GM13977 (cell line): ENCODE data around the gene DNASE1L1.

Experiments
- DNase-seq: peaks from one replicate; pipeline ENCODE4 v3.0.0; 2012; ENCODE audit warnings: low spot score
- in situ Hi-C: fragments of 300-500 bp; cut with MboI; formaldehyde crosslinking; loops from one replicate; pipeline ENCODE4 v1.12.0; 2022; ENCODE audit warnings: low sequenced_read_pairs, low pct_unique_long_range_greater_than_20kb, mixed read lengths, inconsistent platforms; ENCODE audit not compliant: unreplicated experiment
- TF ChIP-seq, protein P1 (sequence below): IDR thresholded peaks from 2 replicates; pipeline ENCODE4 v1.5.1; 2012; ENCODE audit warnings: mild to moderate bottlenecking, control low read depth; ENCODE audit not compliant: insufficient read depth; ENCODE audit errors: extremely low read depth, missing control alignments

DNASE1L1 gene

GRCh38 chrX:154448484-154448883, 39.4 kb upstream of the DNASE1L1 start:
- in situ Hi-C loops, result no loop called here

DNA sequence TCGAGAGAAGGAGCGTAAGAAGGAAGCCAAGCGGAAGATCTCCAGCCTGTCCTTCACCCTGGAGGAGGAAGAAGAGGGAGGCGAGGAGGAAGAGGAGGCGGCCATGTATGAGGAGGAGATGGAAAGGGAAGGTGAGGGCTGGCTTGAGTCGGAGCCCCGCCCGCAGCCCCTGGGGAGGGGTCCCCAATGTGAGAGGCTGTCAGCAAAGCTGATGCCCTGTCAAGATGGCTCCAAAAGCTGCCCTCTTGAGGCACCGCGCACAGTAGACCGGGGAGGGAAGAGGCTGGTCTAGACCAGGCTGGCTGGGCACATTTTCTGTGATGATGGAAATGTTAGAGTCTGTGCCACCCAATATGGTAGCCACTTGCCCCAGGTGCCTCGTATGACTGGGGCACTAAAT, 37.4 kb upstream of the DNASE1L1 start:
- in situ Hi-C loops, result no loop called here
- no peak for DNase-seq
- TF ChIP-seq, protein P1, sequence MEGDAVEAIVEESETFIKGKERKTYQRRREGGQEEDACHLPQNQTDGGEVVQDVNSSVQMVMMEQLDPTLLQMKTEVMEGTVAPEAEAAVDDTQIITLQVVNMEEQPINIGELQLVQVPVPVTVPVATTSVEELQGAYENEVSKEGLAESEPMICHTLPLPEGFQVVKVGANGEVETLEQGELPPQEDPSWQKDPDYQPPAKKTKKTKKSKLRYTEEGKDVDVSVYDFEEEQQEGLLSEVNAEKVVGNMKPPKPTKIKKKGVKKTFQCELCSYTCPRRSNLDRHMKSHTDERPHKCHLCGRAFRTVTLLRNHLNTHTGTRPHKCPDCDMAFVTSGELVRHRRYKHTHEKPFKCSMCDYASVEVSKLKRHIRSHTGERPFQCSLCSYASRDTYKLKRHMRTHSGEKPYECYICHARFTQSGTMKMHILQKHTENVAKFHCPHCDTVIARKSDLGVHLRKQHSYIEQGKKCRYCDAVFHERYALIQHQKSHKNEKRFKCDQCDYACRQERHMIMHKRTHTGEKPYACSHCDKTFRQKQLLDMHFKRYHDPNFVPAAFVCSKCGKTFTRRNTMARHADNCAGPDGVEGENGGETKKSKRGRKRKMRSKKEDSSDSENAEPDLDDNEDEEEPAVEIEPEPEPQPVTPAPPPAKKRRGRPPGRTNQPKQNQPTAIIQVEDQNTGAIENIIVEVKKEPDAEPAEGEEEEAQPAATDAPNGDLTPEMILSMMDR, result no peak

More at GRCh38 chrX:154448484-154448883, 39.4 kb upstream of the DNASE1L1 start:
- DNase-seq, result no peak
- TF ChIP-seq, protein P1, result no peak

DNA sequence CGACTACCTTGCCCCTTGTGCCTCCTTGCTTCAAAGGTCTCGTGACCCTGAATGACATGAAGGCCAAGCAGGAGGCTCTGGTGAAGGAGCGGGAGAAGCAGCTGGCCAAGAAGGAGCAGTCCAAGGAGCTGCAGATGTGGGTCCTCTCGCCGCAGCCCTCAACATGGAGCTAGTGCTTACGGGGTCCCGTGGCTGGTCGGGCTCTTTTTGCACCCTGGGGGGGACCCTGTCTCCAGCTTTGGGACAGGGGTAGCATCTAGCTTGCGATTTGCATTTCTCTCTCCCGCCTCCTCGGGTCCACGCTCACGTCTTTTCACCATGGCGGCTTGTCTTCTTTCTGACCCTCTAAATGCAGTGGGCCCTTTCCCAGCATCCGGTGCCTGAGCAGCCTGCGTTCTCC, 36.7 kb upstream of the DNASE1L1 start:
- TF ChIP-seq, protein P1, result no peak
- in situ Hi-C loops, result no loop called here
- no peak for DNase-seq

DNA sequence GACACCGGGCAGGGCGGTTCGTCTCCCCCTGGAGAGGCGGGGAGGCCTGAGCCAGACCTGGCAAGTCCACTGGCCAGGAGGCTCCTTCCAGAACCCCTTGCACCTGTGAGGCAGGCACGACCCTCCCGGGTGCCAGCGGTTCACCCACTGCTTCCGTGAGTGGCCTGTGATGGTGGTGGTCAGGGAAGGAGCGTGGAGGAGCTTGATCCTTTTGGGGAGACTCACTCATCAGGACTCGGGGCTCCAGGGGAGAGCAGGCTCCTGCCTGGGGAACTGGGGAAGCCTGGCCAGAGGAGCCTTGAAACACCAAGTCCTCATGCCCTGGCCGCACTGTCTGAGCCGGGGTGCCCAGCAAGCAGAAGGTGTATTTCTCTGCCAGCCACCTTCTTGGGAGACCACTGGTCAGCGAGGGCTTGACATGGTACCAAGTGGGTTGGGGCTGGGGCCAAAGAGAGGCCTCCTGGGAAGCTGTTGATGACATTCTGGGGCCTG, 35.7 kb upstream of the DNASE1L1 start:
- TF ChIP-seq, protein P1, result no peak
- no peak for DNase-seq
- in situ Hi-C loops, result no loop called here

DNA sequence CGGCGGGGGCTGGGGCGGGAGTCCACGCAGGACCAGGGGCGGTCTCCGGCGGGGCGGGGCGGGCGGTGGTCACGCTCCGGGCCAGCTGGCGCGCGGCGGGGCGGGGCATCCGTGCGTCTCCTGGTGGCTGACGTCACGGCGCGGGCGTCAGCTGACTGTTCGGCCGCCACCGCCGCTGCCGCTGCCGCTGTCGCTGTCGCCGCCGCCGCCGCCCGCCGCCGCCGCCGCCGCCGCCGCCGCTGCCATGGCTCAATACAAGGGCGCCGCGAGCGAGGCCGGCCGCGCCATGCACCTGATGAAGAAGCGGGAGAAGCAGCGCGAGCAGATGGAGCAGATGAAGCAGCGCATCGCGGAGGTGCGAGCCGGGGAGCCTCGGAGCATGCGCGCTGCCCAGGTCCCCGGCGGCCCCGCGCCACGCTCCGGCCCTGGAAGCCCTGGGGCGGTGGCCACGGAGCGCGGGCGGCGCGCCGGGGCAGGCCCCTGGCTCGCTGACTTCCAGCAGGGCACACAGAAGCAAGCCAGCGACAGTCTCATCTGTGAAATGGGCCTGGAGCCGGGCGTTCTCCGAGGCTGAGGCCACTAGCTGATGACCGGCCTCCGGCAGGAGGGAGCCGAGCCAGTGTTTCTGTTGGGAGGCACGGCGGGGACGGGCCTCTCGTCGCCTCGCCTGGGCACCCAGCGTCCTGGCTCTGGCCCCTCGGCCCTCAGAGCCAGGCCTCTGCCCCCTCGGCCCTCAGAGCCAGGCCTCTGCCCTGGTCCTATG, 35.1 kb upstream of the DNASE1L1 start, which contains the start of gene FAM50A:
Gene FAM50A, plus strand, starts transcription at position 150 of the 763 bp plus-strand sequence. Its CDS starts 95 bp downstream, at position 245.
- DNase-seq, result peak; percentile 93
- TF ChIP-seq, protein P1, result no peak
- in situ Hi-C loops, result no loop called here

GRCh38 chrX:154443479-154443910, 34.4 kb upstream of the DNASE1L1 start:
- TF ChIP-seq, protein P1, result no peak
- in situ Hi-C loops, result no loop called here
- DNase-seq, result no peak
